Caco-2 (cell line): ENCODE data around the gene MARCHF10. TPM values are rescaled to one million over a fixed set of nuclear protein-coding genes. Genes with fewer than 3 reads are reported as not detected.
A peak's percentile ranks its signal among the peaks of the same experiment; 100 is the strongest.

Experiments used
- BruUV-seq: library from RNA; stranded (reverse); fragments of 400-500 nt; replicated peaks from 2 replicates; lab custom pipeline; 2021; lab: Mats Ljungman, UMichigan
- CTCF ChIA-PET: fragments of 300-600 bp; sonication (Branson Sonifier 250); formaldehyde crosslinking; loops from one replicate; lab custom pipeline; 2022; ENCODE audit warnings: antibody characterized with exemption; lab: Charles Lee
- POLR2A ChIA-PET: fragments of 300-600 bp; sonication (Branson Sonifier 250); formaldehyde crosslinking; loops from one replicate; lab custom pipeline; 2022; ENCODE audit warnings: antibody characterized with exemption; lab: Charles Lee
- DNase-seq, 2 experiments: peaks; one replicate each; pipeline versions ENCODE4 v3.0.0 to v3.0.0-alpha.2; 2020 to 2022
- H3K27me3 ChIP-seq: replicated peaks from 2 replicates; pipeline ENCODE4 v1.6.0; 2011; ENCODE audit warnings: low read length; ENCODE audit not compliant: control insufficient read depth, insufficient read depth
- H3K36me3 ChIP-seq: 2 replicates; pipeline ENCODE4 v1.5.1; 2011; ENCODE audit warnings: low read length; ENCODE audit not compliant: control insufficient read depth, insufficient read depth
- H3K4me1 ChIP-seq: fragments of 250-450 bp; sonication (Bioruptor Pico); 2 replicates; pipeline ENCODE4 v1.5.1; 2020; ENCODE audit warnings: mild to moderate bottlenecking
- H3K4me3 ChIP-seq: 2 replicates; pipeline ENCODE4 v1.5.1; 2011; ENCODE audit warnings: low read depth, mild to moderate bottlenecking, control low read depth, low read length
- H3K9me3 ChIP-seq: fragments of 250-450 bp; sonication (Bioruptor Pico); 2 replicates; pipeline ENCODE4 v1.5.1; 2020; ENCODE audit warnings: mild to moderate bottlenecking, moderate library complexity
- H3K27ac Mint-ChIP-seq: one replicate; pipeline ENCODE4 v1.8.0; 2022; ENCODE audit warnings: mixed read lengths; ENCODE audit not compliant: unreplicated experiment
- H3K27me3 Mint-ChIP-seq: one replicate; pipeline ENCODE4 v1.8.0; 2022; ENCODE audit warnings: mixed read lengths; ENCODE audit not compliant: insufficient read depth, unreplicated experiment
- H3K36me3 Mint-ChIP-seq: one replicate; pipeline ENCODE4 v1.8.0; 2022; ENCODE audit warnings: mild to moderate bottlenecking, mixed read lengths; ENCODE audit not compliant: insufficient read depth, unreplicated experiment
- H3K4me1 Mint-ChIP-seq: one replicate; pipeline ENCODE4 v1.8.0; 2022; ENCODE audit warnings: low read depth, mixed read lengths; ENCODE audit not compliant: unreplicated experiment
- H3K4me3 Mint-ChIP-seq: one replicate; pipeline ENCODE4 v1.8.0; 2022; ENCODE audit warnings: mild to moderate bottlenecking, moderate library complexity, mixed read lengths; ENCODE audit not compliant: unreplicated experiment
- H3K9me3 Mint-ChIP-seq: one replicate; pipeline ENCODE4 v1.8.0; 2022; ENCODE audit warnings: mixed read lengths; ENCODE audit not compliant: unreplicated experiment
- CTCF ChIP-seq, 2 experiments: fragments of 200-600 bp in 1 of 2; IDR thresholded peaks; 1 replicate in 1 of 2; 2 replicates in 1 of 2; pipeline versions ENCODE4 v1.5.1 to v1.8.0; 2011 to 2022; ENCODE audit warnings: antibody characterized with exemption in 1 of 2, control low read depth in 1 of 2, inconsistent platforms in 1 of 2, low read depth in 1 of 2, low read length in 1 of 2, mild to moderate bottlenecking in 1 of 2, moderate library complexity in 1 of 2; ENCODE audit not compliant: insufficient read depth in 1 of 2, severe bottlenecking in 1 of 2, unreplicated experiment in 1 of 2
- intact Hi-C: fragments of 100-400 bp; cut with micrococcal nuclease; formaldehyde crosslinking; loops from one replicate; pipeline ENCODE4 v1.10.0; 2022; ENCODE audit not compliant: unreplicated experiment
- total RNA-seq: library from RNA; stranded (reverse); gene quantifications from 2 replicates; pipeline ENCODE4 v1.2.3, GENCODE V29; 2022

Gene MARCHF10
- total RNA-seq, 1 experiment from 2014 or later: not detected

GRCh38 chr17:62652251-62653001, 155.7 kb downstream of the MARCHF10 start:
- Histone ChIP-seq H3K4me1 (0 out of 2 replicates have a peak, but pooled peaks cover 4% of the 10 kb centered on the region), H3K9me3 (no peaks in the 10 kb centered on the region), H3K4me3 (peak overlapping the region; percentile 43), H3K36me3 (no peaks in the 10 kb centered on the region), H3K27me3 (no peaks in the 10 kb centered on the region)
- peaks cover 13% of the 10 kb centered on the region for H3K4me1 Mint-ChIP-seq
- H3K9me3 Mint-ChIP-seq: no peaks in the 10 kb centered on the region
- ChIA-PET CTCF (no interaction called here), POLR2A (no interaction called here)
- H3K27ac Mint-ChIP-seq: no peak overlapping the region
- H3K4me3 Mint-ChIP-seq: peak overlapping the region; percentile 79
- BruUV-seq: no TSS peak
- no peak for TF ChIP-seq CTCF (IDR thresholded peaks at IDR 0.05; ENCODE audit: insufficient read depth in 1 of 2, low read depth in 1 of 2, low read length in 1 of 2, severe bottlenecking in 1 of 2, unreplicated experiment in 1 of 2)
- intact Hi-C loops: no loop called here
- H3K36me3 Mint-ChIP-seq: peaks cover 5% of the 10 kb centered on the region
- H3K27me3 Mint-ChIP-seq: peaks cover 4% of the 10 kb centered on the region
- no peak for DNase-seq

Other genes with a start within 250 kb of the MARCHF10 start
- 5.7 and 7.0 TPM in 2 replicates for gene MRC2, start 180.6 kb downstream of the MARCHF10 start, total RNA-seq
- 1.9 and 4.1 TPM in 2 replicates for gene TANC2, start 157.9 kb upstream of the MARCHF10 start, total RNA-seq